GM18520 (cell line): Measurements from ENCODE around the gene HM13.
A peak's percentile ranks its signal among the peaks of the same experiment; 100 is the strongest.
"Not testable (repeated sequence)": the region's sequence is repeated elsewhere in the genome, so short reads cannot be mapped to it uniquely, and the experiment has no call there.

Experiments used
- ATAC-seq: cut with Tn5 transposase; IDR thresholded peaks from one replicate; pipeline ENCODE4 v1.9.1; 2021; ENCODE audit not compliant: unreplicated experiment

Gene HM13

DNA sequence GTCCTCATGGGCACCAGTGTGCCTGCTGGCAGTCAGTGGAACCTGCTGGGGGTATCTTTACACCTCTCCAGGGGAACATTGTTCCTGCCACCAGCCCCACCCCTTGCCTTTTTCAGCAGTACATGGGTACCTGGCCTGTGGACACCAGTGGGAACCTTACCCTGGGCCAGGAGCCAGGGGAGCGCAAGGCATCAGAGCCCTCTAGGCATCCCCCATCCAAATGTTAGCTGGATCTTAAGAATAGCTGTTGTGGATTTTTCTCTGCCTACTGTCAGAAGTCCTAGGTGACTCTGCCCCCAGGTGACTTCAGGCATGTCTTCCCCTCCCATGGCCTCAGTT lies 52.0 kb downstream of the HM13 start:
- no peak for ATAC-seq

DNA sequence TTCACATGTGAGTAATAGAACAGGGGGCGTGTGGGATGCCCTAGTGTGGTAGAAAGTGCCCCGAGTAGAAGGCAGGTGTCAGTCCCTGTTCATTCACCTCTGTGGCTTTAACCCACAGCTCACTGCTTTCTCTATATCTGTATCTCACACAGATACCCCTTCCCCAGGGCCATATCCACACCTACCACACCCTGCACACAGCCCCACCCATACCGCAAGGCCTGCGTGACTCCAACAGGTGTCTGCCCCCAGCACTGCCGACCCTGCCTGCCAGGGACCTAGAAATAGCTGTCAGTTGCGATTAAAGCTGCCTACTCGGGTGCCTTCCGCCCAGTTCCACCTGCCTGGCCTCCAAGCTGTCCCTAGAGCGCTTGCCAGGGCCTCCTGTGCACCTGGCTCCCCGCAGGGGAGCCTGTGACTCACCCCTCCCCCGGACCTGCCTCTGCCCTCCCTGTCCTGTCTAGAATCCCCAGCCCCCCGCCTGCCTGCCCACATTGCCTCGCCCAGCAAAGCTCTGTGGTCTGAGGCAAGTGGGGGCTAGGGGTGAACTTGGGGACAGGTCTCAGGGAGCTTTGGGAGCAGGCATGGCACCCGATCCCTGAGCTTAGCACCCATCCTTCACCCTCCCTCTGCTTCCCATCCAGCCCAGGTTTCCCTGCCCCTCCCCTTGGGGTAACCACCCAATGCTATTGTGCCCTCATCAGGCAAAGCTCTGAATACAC lies 52.6 kb downstream of the HM13 start:
- ATAC-seq: no peak

DNA sequence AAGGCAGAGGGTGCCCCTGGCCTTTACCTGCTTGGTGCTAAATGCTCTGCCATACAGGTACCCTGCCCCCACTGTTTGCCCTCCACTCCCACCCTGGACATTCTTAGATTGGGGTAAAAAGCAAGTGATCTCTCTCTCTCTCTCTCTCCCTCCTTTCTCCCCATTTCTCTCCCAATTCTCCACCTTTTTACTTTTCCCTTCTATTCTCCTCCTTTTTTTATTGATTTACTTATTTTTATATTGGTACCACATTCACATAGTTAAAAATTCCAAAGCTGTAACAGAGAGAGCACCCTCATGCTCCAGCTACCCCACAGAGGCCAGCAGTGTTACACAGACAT lies 53.1 kb downstream of the HM13 start:
- no peak for ATAC-seq

DNA sequence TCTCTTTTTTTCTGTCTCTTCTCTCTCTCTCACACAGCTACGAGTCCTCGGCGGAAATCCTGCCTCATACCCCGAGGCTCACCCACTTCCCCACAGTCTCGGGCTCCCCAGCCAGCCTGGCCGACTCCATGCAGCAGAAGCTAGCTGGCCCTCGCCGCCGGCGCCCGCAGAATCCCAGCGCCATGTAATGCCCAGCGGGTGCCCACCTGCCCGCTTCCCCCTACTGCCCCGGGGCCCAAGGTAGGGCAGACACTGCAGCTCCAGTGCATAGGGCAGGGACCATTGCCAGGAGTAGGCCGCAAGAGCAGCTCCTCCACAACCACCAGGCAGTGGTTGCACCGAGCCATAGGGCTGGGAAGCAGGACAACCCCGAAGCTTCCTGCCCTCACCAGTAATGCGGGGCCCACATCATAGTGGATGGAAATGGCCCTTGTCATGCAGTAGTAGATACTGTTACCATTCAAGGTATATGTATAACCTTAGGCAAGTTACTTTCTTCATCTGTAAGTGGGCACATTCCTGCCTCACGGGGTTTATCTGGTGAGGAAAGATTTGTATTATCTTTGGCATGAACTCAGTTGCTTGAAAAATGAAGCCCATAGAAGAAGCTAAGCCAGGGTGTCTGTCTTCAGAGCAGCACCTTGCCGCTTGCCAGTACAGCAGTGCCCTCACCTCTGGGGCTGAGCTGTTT lies 53.9 kb downstream of the HM13 start:
- ATAC-seq: no peak

DNA sequence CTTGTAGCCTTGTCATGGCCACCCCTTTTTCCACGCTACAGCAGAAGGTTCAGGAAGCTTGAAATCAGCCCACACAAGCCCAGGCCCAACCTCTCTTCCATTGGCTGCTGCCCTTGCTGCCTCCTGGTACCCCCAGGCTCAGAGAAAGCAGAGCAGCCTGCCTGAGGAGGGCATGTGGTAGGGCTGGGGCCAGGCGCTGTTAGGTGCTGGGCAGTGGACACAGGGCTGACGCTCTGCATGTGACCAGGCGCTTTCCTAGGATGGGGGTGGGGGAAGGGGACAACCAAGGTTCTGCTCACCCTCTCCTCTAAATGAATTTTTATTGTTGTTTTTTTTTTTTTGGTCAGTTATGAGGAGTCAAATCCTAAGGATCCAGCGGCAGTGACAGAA lies 54.5 kb downstream of the HM13 start:
- no peak for ATAC-seq

DNA sequence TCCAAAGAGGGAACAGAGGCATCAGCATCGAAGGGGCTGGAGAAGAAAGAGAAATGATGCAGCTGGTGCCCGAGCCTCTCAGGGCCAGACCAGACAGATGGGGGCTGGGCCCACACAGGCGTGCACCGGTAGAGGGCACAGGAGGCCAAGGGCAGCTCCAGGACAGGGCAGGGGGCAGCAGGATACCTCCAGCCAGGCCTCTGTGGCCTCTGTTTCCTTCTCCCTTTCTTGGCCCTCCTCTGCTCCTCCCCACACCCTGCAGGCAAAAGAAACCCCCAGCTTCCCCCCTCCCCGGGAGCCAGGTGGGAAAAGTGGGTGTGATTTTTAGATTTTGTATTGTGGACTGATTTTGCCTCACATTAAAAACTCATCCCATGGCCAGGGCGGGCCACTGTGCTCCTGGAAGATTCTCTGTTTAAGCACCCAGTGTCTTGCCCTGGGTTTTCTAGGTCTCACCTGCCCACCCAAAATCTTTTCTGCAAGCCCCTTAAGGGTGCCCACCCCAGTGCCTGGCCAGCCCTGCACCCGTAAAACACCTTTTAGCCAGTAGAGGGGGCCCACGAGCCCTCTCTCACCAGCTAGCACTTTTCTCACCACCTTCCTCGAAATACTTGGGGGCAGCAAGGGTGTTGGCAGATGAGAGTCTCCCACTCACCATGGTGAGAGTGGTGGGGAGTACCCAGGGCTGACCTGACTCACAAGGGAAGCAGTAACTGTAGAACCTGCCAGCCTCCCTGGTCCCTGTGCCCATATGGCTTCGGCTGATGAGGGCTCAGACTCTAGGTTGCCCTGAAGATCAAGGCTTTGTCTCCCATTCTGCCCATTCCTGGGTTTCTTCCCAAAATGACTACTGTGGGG lies 55.1 kb downstream of the HM13 start:
- ATAC-seq: no peak

DNA sequence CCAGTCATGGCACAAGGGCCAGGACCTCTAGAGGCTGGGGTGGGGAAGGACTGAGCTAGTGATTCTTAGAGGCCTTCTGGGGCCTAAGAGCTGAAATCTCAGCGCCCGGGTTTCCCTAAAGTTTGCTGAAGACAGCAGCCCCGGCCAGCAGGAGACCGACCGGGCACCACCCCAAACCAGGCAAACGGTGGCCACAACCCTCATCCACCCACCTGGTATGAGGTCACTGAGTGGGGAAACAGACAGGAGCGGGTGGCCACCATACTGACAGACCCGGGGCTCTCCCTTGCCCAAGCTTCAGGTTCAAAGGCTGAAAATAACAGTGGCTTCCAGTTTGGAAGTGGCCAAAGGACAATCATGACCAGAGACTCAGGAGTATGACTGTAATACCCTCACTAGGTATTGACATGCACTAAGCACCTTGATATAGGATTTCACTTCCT lies 55.8 kb downstream of the HM13 start:
- no peak for ATAC-seq

DNA sequence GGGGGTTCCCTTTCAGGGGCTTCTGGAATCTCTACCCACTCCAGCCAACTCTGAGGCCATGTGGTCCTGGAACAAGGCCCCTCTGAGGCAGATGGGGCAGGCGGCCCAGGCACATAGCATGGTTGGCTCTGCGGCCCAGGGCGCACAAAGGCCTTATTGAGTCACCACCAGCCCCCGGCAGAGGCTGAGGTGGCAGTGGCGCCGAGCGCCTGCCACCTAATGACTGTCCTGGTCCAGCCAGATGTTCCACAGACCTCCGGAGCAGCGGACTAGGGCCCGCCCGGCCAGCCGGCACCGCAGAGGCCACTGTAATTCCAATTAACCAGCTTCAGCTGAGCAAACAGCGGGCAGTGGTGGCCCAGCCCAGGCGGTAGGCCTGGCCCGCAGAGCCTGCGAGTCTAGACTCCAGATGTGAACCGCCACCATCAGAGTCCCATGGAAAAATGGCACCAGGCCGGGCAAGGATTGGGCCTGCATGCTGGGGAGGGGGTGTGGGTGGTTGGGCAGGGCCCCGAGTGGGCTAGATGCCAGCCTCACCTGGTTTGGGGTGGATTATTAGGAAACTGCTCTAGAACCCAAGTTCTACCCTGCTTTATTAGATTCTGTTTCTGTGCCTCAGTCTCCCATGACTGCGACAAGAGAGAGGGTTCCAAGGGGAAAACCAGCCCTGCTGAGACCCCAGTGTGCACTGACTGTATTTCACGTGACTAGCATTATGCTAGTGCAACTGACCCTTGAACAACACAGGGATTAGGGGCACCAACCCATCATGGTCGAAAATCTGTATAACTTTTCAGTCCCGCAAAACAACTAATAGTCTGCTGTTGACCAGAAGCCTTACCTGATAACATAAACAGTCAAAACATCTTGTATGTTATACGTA lies 56.7 kb downstream of the HM13 start:
- no peak for ATAC-seq

DNA sequence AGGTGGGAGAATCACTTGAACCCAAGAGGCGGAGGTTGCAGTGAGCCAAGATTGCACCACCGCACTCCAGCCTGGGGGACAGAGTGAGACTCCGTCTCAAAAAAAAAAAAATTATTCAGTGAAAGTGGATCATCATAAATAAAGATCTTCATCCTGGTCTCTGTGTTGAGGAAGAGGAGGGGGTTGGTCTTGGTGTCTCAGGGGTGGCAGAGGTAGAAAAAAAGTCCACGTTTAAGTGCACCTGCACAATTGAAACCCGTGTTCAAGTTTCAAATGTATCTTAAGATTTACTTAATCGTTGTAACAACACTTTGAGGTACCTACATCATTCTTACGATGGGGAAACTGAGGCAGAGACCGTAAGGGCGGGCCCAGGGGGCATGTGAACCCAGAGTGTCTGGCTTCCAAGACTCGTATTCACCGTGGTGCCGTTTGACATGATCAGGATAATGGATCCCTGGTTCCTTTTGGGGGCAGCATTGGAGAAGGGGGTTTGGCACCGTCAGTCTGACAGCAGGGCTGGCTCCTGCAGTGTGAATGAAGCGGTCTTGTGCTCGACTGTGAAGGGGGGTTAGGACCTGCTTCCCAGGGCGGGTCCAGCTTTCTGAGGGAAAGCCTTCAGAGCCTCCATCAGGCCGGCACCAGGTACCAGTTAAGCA lies 57.9 kb downstream of the HM13 start:
- ATAC-seq: no peak

DNA sequence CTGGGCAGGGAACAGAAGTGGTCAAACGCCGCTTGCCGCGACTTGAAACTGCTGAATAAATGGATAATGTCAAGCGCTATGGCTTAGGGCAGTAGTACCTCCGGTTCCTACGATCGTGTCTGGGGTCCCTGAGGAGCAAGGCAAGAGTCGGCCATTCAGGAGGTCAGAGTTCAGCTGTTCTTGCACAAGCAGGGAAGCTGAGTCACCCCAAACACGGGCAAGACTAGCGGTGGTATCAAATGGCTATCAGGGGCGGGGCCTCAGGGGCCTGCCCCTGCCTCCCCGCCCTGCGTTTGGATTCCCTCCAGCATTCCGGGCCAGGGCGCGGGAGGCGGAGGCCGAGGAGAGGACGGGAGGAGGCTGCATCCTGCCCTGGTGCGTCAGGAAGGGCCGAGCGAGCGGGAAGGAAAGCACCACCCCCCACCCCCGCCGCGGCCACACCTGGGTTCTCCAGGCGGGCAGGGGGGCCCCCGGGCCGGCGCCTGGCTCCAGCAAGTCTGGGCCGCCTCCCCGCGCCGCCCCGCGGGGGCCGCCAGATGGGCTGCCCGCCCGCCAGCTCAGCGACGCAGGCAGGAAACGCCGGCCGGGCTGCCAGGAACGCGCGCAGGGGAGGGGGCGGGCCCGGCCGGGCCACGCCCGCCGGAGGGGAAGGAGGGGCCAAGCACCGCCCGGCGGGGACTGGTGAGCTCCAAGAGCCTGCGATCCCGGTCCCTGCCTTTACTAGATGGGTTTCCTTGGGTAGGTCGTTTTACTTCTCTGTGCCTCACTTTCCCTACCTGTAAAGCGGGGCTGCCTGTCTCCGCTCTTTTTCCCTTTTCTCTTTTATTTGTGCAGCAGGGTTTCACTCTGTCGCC lies 58.7 kb downstream of the HM13 start:
- peak; percentile 79 for ATAC-seq

DNA sequence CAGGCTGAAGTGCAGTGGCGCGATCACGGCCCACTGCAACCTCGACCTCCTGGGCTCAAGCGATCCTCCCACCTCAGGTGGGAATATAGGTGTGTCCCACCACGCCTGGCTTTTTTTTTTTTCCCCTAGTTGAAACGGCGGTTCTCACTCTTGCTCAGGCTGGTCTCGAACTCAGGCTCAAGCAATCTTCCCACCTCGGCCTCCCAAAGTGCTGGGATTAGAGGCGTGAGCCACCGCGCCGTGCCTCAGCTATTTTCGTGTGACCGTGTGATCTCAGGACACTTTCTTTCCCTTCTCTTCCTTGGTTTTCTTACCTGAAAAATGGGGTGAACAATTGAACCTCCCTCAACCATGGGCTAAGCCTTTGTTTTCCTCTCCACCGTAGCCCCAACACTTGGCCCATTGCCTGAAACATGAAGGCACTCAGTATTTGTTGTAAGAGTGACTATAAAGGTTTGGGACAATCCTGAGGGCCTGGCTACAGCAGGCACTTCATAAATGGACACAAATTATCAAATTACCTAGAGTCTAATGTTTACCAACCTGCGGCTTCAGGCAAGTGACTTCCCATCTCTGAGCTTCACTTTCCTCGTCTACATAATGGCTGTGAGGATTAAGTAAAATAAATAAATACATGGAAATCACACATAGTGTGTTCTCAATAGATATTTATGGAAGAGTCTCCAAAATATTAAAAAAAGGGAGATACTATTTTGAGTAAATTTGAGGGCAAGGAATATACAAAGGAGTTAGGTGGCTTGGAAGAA lies 59.5 kb downstream of the HM13 start:
- no peak for ATAC-seq

DNA sequence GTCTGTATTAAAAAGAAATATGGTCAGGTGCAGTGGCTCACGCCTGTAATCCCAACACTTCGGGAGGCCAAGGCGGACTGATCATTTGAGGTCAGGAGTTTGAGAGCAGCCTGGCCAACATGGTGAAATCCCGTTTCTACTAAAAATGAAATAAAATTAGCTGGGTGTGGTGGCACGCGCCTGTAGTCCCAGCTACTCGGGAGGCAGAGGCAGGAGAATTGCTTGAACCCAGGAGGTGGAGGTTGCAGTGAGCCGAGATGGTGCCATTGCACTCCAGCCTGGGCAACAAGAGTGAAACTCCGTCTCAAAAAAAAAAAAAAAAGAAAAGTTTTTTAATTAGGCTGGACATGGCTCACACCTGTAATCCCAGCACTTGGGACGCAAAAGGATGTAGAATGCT lies 60.7 kb downstream of the HM13 start:
- not testable (repeated sequence) for ATAC-seq

DNA sequence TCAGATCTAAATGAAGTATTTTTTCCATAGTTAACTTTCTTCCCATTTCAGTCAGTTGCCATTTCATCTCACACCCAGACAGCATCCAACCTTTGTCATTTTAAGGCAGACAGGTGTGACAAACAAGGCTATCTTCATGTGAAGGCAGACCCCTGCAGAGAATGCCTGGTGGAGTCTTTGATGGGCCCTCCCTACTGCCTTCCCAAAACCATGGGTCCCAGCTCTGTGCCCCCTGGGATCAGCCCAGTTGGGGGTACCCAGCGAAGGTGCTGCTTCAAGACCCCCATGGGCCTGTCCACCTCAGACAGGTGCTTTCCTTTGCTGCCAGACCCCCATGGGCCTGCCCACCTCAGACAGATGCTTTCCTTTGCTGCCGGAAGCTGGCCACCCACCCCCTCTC lies 62.5 kb downstream of the HM13 start:
- no peak for ATAC-seq

DNA sequence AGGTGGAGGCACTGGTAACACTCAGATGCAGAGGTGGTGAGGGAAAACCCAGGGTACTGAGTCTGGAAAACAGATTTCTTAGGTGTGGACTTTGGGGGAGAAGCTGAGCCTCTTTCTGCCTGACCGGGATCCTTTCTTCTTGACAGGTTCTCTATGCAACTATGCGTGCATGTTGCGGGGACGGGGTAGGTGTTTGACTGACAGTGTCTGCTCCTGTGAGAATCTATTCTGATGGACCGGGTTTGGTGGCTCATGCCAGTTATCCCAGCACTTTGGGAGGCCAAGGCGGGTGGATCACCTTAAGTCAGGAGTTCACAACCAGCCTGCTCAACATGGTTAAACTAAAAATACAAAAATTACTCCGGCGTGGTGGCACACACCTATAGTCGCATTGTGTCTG lies 63.0 kb downstream of the HM13 start:
- ATAC-seq: no peak

DNA sequence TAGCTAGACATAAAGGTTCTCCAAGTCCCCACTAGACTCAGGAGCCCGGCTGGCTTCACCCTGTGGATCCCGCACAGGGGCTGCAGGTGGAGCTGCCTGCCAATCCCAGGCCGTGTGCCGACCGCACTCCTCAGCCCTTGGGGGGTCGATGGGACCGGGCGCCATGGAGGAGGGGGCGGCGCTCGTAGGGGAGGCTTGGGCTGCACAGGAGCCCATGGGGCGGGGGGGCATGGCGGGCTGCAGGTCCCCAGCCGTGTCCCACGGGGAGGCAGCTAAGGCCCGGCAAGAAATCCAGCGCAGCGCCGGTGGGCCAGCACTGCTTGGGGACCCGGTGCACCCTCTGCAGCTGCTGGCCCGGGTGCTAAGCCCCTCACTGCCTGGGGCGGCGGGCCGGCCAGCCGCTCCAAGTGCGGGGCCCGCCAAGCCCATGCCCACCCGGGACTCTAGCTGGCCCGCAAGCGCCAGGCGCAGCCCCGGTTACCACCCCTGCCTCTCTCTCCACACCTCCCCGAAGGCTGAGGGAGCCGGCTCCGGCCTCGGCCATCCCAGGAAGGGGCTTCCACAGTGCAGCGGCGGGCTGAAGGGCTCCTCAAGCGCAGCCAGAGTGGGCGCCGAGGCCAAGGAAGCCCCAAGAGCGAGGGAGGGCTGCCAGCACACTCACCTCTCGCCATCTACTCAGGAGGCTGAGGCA lies 64.4 kb downstream of the HM13 start:
- ATAC-seq: no peak

DNA sequence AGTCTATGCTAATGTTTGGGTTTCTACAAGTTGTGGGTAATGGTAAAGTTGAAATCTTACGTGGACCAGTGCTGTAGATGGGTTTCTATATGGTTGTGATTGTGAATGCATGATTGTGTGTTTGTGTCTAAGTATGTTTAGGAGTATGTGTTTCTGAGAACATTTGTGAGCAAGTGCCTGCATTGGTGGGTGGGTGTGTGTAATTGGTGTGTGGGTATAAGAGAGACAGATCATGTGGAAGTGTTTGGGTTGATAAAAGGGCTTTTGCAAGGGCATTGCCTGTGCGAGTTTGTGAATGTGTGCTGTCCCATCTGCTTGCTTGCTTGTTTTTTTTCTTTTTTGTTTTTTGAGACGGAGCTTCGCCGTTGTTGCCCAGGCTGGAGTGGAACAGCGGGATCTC lies 65.0 kb downstream of the HM13 start:
- ATAC-seq: no peak

DNA sequence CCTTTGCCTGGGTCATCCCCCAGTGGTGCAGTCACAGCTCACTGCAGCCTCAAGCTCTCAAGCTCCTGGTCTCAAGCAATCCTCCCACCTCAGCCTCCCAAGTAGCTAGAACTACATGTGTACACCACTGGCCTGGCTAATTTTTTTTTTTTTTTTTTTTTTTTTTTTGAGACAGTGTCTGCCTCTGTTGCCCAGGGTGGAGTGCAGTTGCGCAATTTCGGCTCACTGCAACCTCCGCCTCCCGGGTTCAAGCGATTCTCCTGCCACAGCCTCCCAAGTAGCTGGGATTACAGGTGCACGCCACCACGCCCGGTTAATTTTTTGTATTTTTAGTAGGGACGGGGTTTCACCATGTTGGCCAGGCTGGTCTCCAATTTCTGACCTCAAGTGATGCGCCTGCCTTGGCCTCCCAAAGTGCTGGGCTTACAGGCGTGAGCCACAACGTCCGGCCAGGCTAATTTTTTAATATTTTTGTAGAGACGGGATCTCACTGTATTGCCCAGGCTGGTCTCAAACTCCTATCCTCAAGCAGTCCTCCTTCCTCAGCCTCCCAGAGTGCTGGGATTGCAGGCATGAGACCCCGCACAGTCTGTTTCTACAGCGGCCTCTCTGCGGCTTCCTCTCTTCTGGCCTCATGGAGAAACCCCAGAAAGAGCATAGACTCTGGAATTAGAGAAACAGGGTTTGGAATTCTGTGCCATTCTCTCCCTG lies 65.9 kb downstream of the HM13 start:
- ATAC-seq: not testable (repeated sequence)

DNA sequence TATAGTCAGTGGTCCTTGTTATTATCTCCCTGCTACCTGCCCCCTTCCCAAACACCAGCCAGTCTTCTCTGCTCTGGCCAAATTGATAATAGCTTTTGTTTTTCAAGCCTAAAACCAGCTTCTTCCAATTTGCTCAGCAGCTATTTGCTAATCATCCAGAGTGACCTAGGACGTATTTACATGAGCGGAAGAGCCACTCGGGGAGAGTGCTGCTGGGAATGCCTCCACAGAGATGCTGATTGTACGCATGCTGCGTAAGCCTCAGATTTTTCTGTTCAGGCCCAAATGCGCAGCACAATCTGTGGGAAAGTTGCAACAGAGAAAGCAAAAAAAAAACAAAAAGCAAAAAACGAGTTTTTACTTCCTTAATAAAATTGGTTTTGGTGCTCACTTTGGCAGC lies 66.5 kb downstream of the HM13 start:
- no peak for ATAC-seq
